ENCODE data around the gene PRAMEF2.

- TF ChIP-seq CTCF (conservative IDR thresholded peaks at IDR 0.05; ENCODE audit: low read depth in 2 of 2) (no peak), JUNB (IDR thresholded peaks at IDR 0.05; ENCODE audit: unreplicated experiment) (no peak), NANOG (IDR thresholded peaks at IDR 0.05; ENCODE audit: borderline replicate concordance) (no peak), EZH2phosphoT487 (IDR thresholded peaks at IDR 0.05; ENCODE audit: unreplicated experiment) (no peak), CREB1 (CRISPR knock-in tag; IDR thresholded peaks at IDR 0.05; ENCODE audit: low read depth) (no peak), STAT1 (IDR thresholded peaks at IDR 0.05; ENCODE audit: unreplicated experiment) (no peak), POLR2AphosphoS5 (IDR thresholded peaks at IDR 0.05; ENCODE audit: low read depth) (no peak), EZH2 (IDR thresholded peaks at IDR 0.05; ENCODE audit: low read depth, unreplicated experiment) (no peak)
These were observed 5.1 kb upstream of the PRAMEF2 start for GRCh38 chr1:12851779-12852178.
